Activated T-cell treated with anti-CD3 and anti-CD28 coated beads for 48 hours (primary cell): Measurements from ENCODE around the gene PADI6.
A peak's percentile ranks its signal among the peaks of the same experiment; 100 is the strongest.
"Not testable (repeated sequence)": the region's sequence is repeated elsewhere in the genome, so short reads cannot be mapped to it uniquely, and the experiment has no call there.

Experiments used
- DNase-seq: peaks from one replicate; pipeline ENCODE4 v3.0.0-alpha.2; 2020; ENCODE audit warnings: low read depth

The PADI6 gene

DNA sequence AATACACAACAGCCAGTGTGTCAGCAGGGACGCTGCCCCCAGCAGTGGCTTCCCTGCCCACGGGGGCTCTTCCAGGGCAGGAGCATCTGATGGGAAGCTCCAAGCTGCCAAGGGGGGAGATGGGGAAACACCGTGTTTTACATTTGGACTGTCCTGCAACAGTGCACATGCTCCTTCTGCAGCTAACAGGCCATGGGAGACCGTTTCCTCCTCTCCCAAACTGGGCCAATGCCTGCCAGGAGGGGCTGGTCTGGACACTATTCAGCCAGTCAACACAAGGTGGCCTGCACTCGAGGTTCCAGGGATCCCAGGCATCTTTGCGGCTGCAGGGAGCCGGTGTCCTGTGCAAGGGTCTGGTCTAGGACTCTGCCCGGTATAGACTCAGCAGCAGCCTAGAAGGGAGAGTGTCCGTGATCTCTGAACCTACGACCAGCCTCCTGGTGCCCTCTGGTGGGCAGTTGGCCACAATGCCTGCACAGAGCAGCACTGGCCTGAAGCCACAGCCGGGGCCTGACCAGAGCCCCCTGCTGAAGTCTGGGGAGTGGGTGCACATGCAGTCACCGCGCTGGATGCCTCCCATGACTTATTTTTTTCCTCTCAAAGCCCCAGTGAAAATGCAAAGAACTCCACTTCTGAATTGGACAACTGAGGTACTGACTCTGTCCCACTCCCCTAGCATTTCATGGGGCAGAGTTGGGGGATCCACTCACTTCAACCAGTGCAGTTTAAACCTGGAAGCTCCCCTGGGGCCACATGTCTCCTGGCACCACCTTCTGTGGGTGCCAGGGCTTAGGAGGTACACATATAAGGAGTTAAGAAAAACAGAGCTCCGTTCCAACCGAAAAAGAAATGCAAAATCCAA lies 34.1 kb downstream of the PADI6 start:
- DNase-seq, result peak; percentile 33

GRCh38 chr1:17406760-17407475 lies 34.9 kb downstream of the PADI6 start:
- not testable (repeated sequence) for DNase-seq

DNA sequence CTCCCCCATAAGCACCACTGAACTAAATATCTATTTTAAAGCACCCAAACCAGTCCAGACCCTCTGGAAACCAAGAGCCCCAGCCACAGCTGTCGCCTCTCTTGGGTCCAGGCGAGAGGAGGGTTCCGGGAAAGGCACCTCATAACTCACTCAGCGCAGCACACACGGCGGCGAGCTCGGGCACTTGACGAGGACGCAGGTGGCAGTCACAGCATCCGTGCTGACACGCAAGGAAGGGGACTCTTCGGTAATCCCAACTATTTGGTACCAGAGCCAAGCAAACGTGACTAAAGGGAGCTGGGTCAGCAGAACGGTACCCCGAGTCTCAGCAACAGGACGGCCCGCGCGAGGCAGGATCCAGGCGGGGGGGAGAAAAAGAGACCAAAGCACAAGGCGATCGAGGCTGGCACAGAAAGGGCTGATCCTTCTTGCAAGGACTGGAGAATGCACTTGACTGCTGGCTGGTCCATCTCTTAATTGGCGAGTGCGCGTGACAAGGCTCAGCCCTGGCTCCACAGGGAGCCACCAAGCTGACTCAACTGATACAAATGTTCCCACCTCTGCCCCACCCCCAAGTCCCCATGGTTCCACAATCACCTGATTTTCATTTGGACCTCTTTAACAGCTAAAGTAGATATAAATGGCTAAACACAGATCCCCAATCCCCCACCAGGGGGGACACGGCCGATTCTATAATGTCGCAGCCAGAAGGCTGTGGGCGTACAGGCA lies 36.0 kb downstream of the PADI6 start:
- DNase-seq, result not testable (repeated sequence)

DNA sequence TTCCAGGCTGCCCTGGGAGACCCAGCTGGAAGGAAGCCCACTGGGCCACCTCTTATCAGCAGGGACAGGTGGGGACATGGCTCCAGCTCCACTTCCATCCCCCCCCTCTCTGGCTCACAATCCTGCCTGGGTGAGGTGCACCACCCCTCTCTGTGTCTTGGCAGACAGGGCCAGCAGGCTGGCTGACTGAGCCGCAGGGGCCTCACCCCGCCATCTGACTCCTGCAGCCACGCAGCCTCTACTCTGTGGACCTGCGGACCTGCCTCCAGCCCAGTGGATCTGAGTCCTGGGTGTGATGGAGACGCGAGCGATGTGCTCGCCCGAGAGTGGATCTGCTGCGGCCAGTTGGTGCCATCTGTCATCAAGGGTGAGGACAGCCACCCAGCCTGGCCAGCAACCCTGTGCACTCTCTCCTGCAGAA lies 37.4 kb downstream of the PADI6 start:
- DNase-seq, result no peak

DNA sequence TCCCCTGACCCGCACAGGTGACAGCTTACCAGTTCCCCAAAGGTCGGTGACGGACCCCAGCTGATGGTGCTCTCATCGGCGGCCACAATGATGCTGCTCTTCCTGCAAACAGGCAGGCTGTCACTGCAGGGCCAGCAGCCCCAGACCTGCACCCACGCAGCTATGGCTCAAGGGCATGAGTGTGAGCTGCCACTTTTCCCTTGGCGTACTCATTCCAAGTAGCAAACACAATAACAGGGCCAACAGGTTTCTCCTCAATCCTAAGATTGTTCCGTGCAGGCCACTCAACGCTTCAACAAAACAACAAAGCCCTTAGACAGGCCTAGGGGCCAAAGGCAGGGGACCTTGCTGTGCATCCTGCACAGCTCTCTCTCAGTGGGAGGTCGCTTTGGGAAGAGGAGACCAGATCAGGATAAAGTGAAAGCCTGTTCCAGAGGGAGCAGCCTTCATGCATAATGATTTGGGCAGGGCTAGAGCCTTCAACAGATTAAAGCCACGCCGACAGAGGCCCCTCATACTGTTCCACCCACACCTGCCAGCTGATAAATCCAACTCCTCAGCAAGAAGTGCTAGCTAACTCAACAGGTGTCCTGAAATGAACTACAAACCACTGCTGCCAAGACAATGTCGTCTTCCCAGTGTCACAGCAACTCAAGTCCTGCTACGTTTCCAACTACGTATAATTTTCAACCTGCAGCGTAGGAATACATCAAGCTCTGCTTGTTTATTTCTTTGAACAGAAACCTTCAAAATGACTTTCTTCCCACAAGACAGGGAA lies 40.3 kb downstream of the PADI6 start:
- no peak for DNase-seq

DNA sequence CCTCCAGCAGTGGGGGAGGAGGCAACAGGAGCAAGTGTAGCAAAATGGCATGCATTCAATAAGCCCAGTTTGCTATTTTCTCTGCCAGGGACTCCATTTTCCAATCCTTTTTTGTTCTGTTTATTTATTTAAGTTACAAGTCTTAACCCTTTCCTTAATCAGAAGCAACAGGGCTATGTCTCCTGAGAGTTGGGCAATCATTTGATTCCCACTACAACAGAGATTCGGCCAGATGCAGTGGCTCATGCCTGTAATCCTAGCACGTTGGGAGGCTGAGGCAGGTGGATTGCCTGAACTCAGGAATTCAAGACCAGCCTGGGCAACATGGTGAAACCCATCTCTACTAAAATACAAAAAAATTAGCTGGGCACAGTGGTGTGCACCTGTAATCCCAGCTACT lies 42.0 kb downstream of the PADI6 start:
- no peak for DNase-seq

DNA sequence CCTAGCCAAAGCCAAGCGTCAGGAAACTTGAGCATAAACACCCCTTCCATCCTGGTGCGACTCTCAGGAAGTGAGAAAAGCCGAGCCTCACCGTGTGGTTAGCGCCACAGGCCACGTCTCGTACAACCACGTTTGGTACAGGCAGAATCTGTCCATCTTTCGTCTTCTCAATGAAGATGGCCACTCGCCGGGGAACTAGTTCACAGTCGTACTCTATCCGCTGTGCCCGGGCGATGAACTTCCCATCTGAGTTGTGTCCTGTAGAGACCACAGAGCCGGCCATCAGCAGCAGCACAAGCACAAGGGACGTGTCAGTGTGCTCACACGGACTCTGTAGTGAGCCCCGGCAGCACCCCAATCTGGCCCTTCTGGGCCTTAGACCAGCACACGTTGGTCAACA lies 44.4 kb downstream of the PADI6 start:
- no peak for DNase-seq

DNA sequence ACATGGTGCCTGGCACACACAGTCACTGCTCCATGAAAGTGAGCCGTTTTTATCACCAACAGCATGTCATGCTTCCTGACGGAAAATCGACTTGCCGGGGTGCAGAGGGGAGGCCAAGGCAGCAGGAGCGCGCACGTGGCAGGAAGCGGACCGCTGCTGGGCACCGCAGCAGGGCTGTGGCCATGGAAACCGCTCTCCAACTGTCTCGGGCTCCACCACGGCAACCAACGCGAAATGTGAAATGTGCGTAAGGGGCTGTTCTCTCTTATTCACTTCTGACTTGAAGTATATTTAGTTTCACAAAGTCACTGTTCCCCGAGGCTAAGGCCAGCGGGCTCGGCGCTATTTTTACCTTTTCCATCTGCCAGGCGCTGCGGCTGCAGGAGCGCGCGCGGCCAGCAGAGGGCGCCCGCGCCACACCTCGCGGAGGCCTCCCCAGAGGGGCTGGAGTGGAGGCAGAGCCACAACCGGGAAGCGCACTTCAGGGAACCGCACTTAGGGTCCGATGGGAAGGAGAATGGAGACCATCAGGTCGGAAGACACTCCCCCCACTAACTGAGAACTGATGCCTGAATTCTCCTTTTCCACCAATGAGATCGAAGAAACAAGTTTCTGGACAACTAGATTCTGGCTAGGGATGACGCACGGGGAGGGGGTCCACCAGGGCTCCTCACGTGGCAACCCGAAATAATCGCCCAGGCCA lies 47.8 kb downstream of the PADI6 start:
- peak; percentile 64 for DNase-seq

DNA sequence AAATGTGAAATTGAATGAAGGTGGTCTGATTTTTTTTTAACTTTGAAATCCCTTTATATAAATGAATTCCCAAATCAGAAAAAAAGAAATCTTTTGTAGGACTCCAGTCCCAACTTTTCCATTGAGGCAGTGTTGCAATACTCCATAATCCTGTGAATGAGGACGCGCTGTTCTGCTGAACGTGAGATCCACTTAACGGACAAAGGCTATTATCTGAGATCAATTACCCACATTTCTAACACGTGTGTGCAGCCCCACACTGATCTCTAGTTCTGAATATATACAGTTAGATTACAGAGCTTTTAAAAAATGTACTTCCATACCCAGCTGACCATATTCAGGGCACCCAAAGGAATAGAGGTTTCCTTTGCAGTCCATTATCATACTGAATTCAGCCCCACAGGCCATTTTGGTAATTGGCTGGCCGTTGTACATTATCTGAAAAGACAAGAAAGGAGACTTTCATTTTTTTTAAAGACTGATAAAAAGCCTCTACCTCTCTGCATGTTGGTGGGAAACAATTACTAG lies 48.5 kb downstream of the PADI6 start:
- DNase-seq, result no peak

- DNase-seq, result no peak
These were observed 50.5 kb downstream of the PADI6 start for GRCh38 chr1:17422461-17422860.

GRCh38 chr1:17423781-17424245 lies 51.8 kb downstream of the PADI6 start:
- no peak for DNase-seq

DNA sequence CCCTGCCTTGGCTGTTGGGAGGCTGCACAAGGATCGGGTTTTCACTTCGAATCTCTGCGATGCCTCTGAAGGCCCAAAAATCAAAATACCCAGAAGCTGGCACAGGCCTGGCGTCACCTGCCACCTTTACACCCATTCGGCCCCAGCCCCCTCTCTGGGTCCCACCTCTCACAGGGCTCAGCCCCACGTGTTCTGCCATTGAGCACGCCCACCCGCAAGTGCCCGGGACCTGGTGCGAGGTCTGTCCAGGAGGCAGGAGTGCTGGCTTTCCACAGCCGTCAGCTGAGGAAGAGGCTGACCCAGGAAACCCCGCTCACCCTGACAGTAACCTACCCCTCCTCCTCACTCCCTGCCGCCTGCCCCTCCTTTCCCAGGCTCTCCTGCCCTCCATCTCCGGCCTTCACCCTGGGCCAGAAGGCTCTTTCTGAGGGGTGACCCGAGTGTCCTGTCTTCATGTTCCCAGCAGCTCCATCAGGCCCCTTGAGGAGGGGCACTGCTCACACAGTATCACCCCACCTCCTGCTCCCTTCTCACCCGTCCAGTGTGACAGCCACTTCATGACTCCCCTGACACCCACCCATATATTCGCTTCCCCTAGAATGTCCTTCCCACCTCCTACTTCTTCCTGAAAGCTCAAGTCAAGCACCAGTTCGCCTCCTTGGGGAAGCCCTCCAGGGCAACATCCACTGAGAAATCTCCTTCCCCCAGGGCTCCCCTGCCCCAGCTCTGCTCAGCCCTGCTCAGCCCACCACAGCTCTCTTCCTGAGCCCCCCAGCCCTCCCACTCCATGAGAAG lies 54.0 kb downstream of the PADI6 start:
- no peak for DNase-seq

- no peak for DNase-seq
These were observed 56.0 kb downstream of the PADI6 start for GRCh38 chr1:17427696-17428660.

- DNase-seq, result no peak
These were observed 57.2 kb downstream of the PADI6 start for GRCh38 chr1:17429183-17429582.

GRCh38 chr1:17432412-17432811 lies 60.4 kb downstream of the PADI6 start:
- DNase-seq, result no peak

GRCh38 chr1:17433261-17433660 lies 61.3 kb downstream of the PADI6 start:
- DNase-seq, result no peak

GRCh38 chr1:17434016-17434415 lies 62.0 kb downstream of the PADI6 start:
- no peak for DNase-seq

- no peak for DNase-seq
These were observed 62.6 kb downstream of the PADI6 start for GRCh38 chr1:17434601-17435000.
